GM11168 (cell line): ENCODE data around the gene CTNND2.

Source experiments
- in situ Hi-C: fragments of 300-500 bp; cut with MboI; formaldehyde crosslinking; loops from one replicate; pipeline ENCODE4 v1.12.0; 2022; ENCODE audit warnings: low sequenced_read_pairs; ENCODE audit not compliant: unreplicated experiment

Gene CTNND2

GRCh38 chr5:11411621-11412020 lies 492.6 kb downstream of the CTNND2 start:
- in situ Hi-C loops = no loop called here

- in situ Hi-C loops = no loop called here
These were observed 496.6 kb downstream of the CTNND2 start for GRCh38 chr5:11407556-11408145.

GRCh38 chr5:11400316-11400715 lies 503.9 kb downstream of the CTNND2 start:
- in situ Hi-C loops = no loop called here

GRCh38 chr5:11398728-11399127 lies 505.5 kb downstream of the CTNND2 start:
- in situ Hi-C loops = no loop called here

GRCh38 chr5:11397549-11397948 lies 506.7 kb downstream of the CTNND2 start:
- in situ Hi-C loops = no loop called here

- in situ Hi-C loops = no loop called here
These were observed 507.3 kb downstream of the CTNND2 start for GRCh38 chr5:11396917-11397316.

- in situ Hi-C loops = no loop called here
These were observed 509.3 kb downstream of the CTNND2 start for GRCh38 chr5:11394933-11395332.

- in situ Hi-C loops = no loop called here
These were observed 513.9 kb downstream of the CTNND2 start for GRCh38 chr5:11390291-11390767.

- in situ Hi-C loops = no loop called here
These were observed 516.9 kb downstream of the CTNND2 start for GRCh38 chr5:11387382-11387781.

- in situ Hi-C loops = no loop called here
These were observed 517.8 kb downstream of the CTNND2 start for GRCh38 chr5:11386398-11386797.

- in situ Hi-C loops = no loop called here
These were observed 518.3 kb downstream of the CTNND2 start for GRCh38 chr5:11385901-11386293.

GRCh38 chr5:11385251-11385900 lies 518.9 kb downstream of the CTNND2 start:
- in situ Hi-C loops = no loop called here

- in situ Hi-C loops = no loop called here
These were observed 519.6 kb downstream of the CTNND2 start for GRCh38 chr5:11384441-11385250.

- in situ Hi-C loops = no loop called here
These were observed 520.6 kb downstream of the CTNND2 start for GRCh38 chr5:11383506-11384095.

GRCh38 chr5:11378461-11378860 lies 525.8 kb downstream of the CTNND2 start:
- in situ Hi-C loops = no loop called here

- in situ Hi-C loops = no loop called here
These were observed 526.4 kb downstream of the CTNND2 start for GRCh38 chr5:11377896-11378295.

GRCh38 chr5:11372191-11372590 lies 532.1 kb downstream of the CTNND2 start:
- in situ Hi-C loops = no loop called here

GRCh38 chr5:11371021-11371420 lies 533.2 kb downstream of the CTNND2 start:
- in situ Hi-C loops = no loop called here

GRCh38 chr5:11364531-11364930 lies 539.7 kb downstream of the CTNND2 start:
- in situ Hi-C loops = no loop called here

GRCh38 chr5:11363631-11364178 lies 540.5 kb downstream of the CTNND2 start:
- in situ Hi-C loops = no loop called here

- in situ Hi-C loops = no loop called here
These were observed 542.5 kb downstream of the CTNND2 start for GRCh38 chr5:11361768-11362167.
